ENCODE measurements around the gene XRCC2.

XRCC2 gene

DNA sequence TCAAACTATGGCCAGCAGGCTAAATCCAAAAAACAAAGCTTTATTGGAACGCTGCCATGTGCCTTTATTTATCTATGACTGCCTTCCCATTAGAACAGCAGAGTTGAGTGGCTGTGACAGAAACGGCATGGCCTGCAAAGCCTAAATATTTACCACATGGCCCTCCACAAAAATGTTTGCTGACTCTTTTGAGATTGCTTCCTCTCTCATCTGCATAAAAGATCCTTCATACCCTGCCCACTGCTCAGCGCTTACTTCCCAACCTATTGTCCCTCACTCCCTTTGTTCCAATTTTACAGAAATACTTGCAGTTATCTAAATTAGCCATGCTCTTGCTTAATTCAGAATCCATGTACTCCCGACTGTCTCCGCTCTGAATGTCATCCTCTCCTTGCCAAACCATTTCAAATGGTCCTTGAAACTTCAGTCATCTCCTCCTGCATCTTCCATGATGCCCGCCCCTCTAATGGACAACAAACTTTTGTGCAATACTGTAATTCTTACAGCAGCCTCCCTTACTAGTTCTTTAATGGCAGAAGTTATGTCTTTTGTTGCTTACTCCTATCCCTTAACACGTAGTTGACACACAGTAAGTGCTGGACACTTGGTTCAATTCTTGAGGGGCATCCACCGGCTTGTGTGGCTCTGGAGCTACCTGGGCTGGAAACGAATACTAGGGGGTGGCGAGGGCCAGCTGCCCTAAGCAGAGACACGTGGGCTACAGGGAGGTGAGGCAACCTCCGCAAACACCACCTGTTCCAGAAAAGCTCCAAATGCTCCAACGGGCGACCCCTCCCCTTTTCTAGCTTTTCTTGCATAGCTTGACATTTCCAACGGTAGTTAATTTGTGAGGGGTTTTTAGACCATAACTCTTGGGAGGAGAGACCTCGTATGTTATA, 832 bp downstream of the XRCC2 start:
- peak overlapping the region; percentile 89 for H3K4me3 Mint-ChIP-seq
- H3K27me3 Mint-ChIP-seq, result peaks cover 2% of the 10 kb centered on the region
- peak; percentile 20 for DNase-seq
- peaks cover 22% of the 10 kb centered on the region for H3K4me1 Mint-ChIP-seq
- peaks cover 28% of the 10 kb centered on the region for H3K36me3 Mint-ChIP-seq (ENCODE audit: low read depth)
- no peaks in the 10 kb centered on the region for H3K9me3 Mint-ChIP-seq
- peak; percentile 45 for ATAC-seq
- H3K27ac Mint-ChIP-seq, result peak overlapping the region; percentile 100

DNA sequence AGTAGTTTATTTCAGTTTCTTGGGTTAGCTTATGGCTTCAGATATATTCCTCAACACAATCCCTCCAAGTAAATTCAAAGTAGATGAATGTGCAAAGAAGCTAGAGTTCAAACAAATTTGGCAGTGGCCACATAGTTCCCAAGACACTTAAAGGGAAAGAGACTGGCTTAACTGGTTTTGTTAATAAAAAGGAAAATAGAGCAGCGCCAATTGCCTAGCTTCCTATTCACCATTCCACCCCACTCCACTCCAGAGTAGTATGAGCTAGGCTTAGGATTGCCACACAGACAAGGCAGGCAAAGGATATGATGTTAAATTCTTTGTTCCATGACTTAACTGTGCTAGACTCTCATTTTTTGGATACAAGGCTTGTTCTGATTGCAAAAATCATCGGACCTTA, 2.0 kb downstream of the XRCC2 start:
- DNase-seq (no peak), ATAC-seq (no peak)
- Mint-ChIP-seq H3K9me3 (no peaks in the 10 kb centered on the region), H3K4me3 (no peak overlapping the region), H3K27me3 (peaks cover 2% of the 10 kb centered on the region), H3K27ac (no peak overlapping the region), H3K36me3 (ENCODE audit: low read depth) (peaks cover 36% of the 10 kb centered on the region), H3K4me1 (peaks cover 24% of the 10 kb centered on the region)

DNA sequence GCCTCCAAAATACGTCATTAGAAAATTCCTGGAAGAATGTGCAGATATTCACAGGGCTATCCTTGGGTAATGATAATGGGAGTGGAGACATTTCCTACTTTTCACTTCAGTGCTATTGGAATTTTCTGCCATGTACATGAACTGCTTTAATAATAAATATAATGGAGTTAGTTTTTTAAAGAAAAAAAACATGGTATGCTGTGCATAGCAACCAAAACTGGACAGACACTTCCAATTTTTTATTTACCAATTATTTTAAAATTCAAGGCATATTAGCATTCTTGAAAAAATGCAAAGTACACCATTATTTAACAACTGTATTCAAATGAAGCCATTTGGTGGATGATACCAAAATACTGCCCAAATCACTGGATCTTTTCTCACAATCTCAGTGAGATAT, 3.3 kb downstream of the XRCC2 start:
- peaks cover 2% of the 10 kb centered on the region for H3K27me3 Mint-ChIP-seq
- H3K9me3 Mint-ChIP-seq, result no peaks in the 10 kb centered on the region
- H3K27ac Mint-ChIP-seq, result no peak overlapping the region
- DNase-seq (no peak), ATAC-seq (no peak)
- H3K4me3 Mint-ChIP-seq, result no peak overlapping the region
- H3K36me3 Mint-ChIP-seq (ENCODE audit: low read depth), result peaks cover 48% of the 10 kb centered on the region
- peaks cover 28% of the 10 kb centered on the region for H3K4me1 Mint-ChIP-seq

- ATAC-seq (no peak), DNase-seq (no peak)
- H3K27me3 Mint-ChIP-seq, result no peaks in the 10 kb centered on the region
- H3K4me3 Mint-ChIP-seq, result no peak overlapping the region
- peaks cover 13% of the 10 kb centered on the region for H3K4me1 Mint-ChIP-seq
- H3K27ac Mint-ChIP-seq, result no peak overlapping the region
- H3K9me3 Mint-ChIP-seq, result no peaks in the 10 kb centered on the region
- peaks cover 48% of the 10 kb centered on the region for H3K36me3 Mint-ChIP-seq (ENCODE audit: low read depth)
These were observed 6.2 kb downstream of the XRCC2 start for GRCh38 chr7:152669758-152670157.

DNA sequence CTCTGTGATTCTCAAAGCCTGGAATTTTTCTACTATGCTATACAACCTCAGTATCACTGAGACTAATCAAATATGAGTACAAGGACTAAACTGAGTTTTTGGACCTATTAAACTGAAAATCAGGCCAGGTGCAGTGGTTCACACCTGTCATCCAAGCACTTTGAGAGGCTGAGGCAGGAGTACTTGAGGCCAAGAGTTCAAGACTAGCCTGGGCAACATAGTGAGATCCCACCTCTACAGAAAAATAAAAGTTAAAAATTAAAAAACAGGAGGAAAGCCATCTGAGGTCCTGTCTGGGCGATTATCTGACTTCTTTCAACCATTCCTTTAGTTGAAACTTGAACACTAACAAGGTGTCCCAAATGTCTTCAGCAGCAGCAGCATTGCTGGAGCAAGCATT, 7.0 kb downstream of the XRCC2 start:
- ATAC-seq (no peak), DNase-seq (no peak)
- Mint-ChIP-seq H3K27me3 (no peaks in the 10 kb centered on the region), H3K4me3 (no peak overlapping the region), H3K4me1 (peaks cover 9% of the 10 kb centered on the region), H3K36me3 (ENCODE audit: low read depth) (peaks cover 47% of the 10 kb centered on the region), H3K27ac (no peak overlapping the region), H3K9me3 (no peaks in the 10 kb centered on the region)

GRCh38 chr7:152667958-152668357, 8.0 kb downstream of the XRCC2 start:
- H3K36me3 Mint-ChIP-seq (ENCODE audit: low read depth), result peaks cover 45% of the 10 kb centered on the region
- DNase-seq, result no peak
- no peaks in the 10 kb centered on the region for H3K9me3 Mint-ChIP-seq
- no peaks in the 10 kb centered on the region for H3K27me3 Mint-ChIP-seq
- H3K4me3 Mint-ChIP-seq, result no peak overlapping the region
- no peak for ATAC-seq
- H3K4me1 Mint-ChIP-seq, result peaks cover 6% of the 10 kb centered on the region
- H3K27ac Mint-ChIP-seq, result no peak overlapping the region

DNA sequence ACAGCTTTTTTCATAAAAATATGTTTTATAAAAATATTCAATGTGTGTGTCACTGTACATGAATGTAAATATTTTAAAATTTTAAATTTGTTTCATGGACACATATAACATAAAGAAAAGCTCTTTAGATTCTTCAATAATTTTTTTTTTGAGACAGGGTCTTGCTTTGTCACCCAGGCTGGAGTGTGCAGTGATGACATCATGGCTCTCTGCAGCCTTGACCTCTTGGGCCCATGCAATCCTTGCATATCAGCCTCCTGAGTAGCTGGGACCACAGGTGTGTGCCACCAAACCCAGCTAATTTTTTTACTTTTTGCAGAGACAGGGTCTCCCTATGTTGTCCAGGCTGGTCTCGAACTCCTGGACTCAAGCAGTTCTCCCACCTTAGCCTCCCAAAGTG, 9.9 kb downstream of the XRCC2 start:
- Mint-ChIP-seq H3K27ac (no peak overlapping the region), H3K4me1 (peaks cover 6% of the 10 kb centered on the region), H3K36me3 (ENCODE audit: low read depth) (peaks cover 43% of the 10 kb centered on the region), H3K9me3 (no peaks in the 10 kb centered on the region), H3K4me3 (no peak overlapping the region), H3K27me3 (no peaks in the 10 kb centered on the region)
- ATAC-seq (no peak), DNase-seq (no peak)

DNA sequence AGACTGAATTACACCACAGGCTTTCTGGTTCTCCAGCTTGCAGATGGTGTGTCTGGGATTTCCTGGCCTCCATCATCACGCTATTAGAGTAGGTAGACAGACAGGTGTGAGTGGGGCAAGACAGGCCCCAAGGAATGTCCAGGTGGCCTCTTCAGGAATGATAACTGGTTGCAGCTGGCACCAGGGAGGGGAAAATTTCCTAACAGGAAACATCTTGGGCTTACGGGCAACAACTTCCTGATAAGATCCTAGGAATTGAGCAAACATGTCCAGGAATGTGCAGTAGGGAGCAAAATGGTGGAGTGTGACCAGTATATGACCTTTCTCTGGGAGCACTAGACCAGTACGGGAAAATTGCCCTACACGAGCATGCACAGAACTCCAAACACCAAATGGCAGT, 11.3 kb downstream of the XRCC2 start:
- no peak overlapping the region for H3K4me3 Mint-ChIP-seq
- H3K36me3 Mint-ChIP-seq (ENCODE audit: low read depth), result peaks cover 47% of the 10 kb centered on the region
- DNase-seq (no peak), ATAC-seq (no peak)
- H3K4me1 Mint-ChIP-seq, result peaks cover 4% of the 10 kb centered on the region
- H3K9me3 Mint-ChIP-seq, result no peaks in the 10 kb centered on the region
- H3K27me3 Mint-ChIP-seq, result no peaks in the 10 kb centered on the region
- no peak overlapping the region for H3K27ac Mint-ChIP-seq

GRCh38 chr7:152663931-152664330, 12.0 kb downstream of the XRCC2 start:
- H3K4me1 Mint-ChIP-seq, result peaks cover 4% of the 10 kb centered on the region

GRCh38 chr7:152663148-152663740, 12.7 kb downstream of the XRCC2 start:
- Mint-ChIP-seq H3K27ac (no peak overlapping the region), H3K27me3 (no peaks in the 10 kb centered on the region), H3K36me3 (ENCODE audit: low read depth) (peaks cover 51% of the 10 kb centered on the region), H3K4me1 (peaks cover 4% of the 10 kb centered on the region), H3K9me3 (no peaks in the 10 kb centered on the region), H3K4me3 (no peak overlapping the region)
- DNase-seq, result no peak
- no peak for ATAC-seq

More at GRCh38 chr7:152663931-152664330, 12.0 kb downstream of the XRCC2 start:
- DNase-seq (no peak), ATAC-seq (no peak)
- Mint-ChIP-seq H3K27me3 (no peaks in the 10 kb centered on the region), H3K9me3 (no peaks in the 10 kb centered on the region), H3K27ac (no peak overlapping the region), H3K4me3 (no peak overlapping the region), H3K36me3 (ENCODE audit: low read depth) (peaks cover 51% of the 10 kb centered on the region)

DNA sequence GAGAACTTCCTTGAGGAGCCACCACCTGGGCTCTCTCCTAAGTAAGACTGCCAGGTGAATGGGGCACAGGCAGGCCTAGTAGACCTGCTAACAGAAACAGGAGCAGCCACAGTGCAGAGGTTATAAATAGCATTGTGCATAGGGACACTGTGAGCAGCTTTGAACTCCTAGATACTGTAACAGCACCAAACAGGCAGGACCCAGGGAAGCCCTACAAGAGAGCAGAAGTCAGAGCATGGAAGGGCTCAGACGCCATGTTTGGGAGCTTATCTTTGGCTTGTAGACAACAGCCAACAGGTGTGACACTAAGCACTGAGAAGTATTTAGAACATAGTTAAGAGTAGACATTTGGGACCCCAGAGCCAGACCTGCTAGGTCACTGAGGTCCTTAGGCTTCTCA, 14.5 kb downstream of the XRCC2 start:
- ATAC-seq (no peak), DNase-seq (no peak)
- no peaks in the 10 kb centered on the region for H3K27me3 Mint-ChIP-seq
- H3K4me3 Mint-ChIP-seq, result no peak overlapping the region
- no peaks in the 10 kb centered on the region for H3K4me1 Mint-ChIP-seq
- H3K9me3 Mint-ChIP-seq, result no peaks in the 10 kb centered on the region
- peaks cover 48% of the 10 kb centered on the region for H3K36me3 Mint-ChIP-seq (ENCODE audit: low read depth)
- no peak overlapping the region for H3K27ac Mint-ChIP-seq

GRCh38 chr7:152660021-152660420, 15.9 kb downstream of the XRCC2 start:
- ATAC-seq, result no peak
- no peak overlapping the region for H3K27ac Mint-ChIP-seq
- no peak for DNase-seq
- no peak overlapping the region for H3K4me3 Mint-ChIP-seq
- no peaks in the 10 kb centered on the region for H3K27me3 Mint-ChIP-seq
- peaks cover 50% of the 10 kb centered on the region for H3K36me3 Mint-ChIP-seq (ENCODE audit: low read depth)
- H3K4me1 Mint-ChIP-seq, result no peaks in the 10 kb centered on the region
- no peaks in the 10 kb centered on the region for H3K9me3 Mint-ChIP-seq

DNA sequence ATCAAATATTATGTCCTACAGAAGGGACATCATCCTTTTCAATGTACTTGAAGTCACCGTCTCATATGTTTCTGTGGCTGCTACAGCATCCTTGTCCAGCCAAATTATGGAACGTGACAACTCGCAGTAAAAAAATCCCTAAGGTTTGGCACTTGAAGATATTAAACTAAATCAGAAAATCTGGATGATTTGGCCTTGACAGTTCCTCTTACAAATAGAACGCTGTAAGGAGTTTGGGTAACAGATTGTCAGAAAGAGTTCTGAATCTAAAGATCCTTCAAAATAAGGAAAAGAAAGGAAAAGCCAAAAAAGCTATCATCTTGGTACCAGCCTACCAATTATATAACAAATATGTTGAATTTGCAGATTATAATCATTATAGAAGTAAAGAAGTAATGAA, 21.0 kb downstream of the XRCC2 start:
- Mint-ChIP-seq H3K36me3 (ENCODE audit: low read depth) (peaks cover 58% of the 10 kb centered on the region), H3K9me3 (no peaks in the 10 kb centered on the region), H3K4me3 (no peak overlapping the region), H3K4me1 (no peaks in the 10 kb centered on the region), H3K27ac (no peak overlapping the region), H3K27me3 (no peaks in the 10 kb centered on the region)
- DNase-seq, result no peak
- no peak for ATAC-seq

DNA sequence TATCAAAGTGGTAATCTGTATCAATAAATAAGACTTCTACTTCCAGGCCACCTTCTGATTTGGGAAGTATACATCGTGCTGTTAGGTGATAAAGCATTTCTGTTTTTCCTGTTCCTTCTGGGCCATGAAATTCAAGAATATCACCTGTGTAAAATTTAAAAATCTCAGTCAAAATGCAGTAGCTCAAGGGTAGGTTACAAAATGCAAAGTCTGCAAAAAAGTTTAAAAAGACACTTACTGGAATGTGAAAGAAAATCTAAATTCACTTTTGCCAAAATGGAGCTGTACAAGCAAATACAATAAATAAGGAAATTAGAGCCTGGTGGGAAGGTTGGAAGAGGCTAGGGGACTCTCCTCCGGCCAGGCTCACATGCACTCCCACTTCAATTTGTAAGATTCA, 26.7 kb downstream of the XRCC2 start:
- ATAC-seq (no peak), DNase-seq (no peak)
- Mint-ChIP-seq H3K4me3 (no peak overlapping the region), H3K36me3 (ENCODE audit: low read depth) (peaks cover 72% of the 10 kb centered on the region), H3K27ac (no peak overlapping the region), H3K27me3 (no peaks in the 10 kb centered on the region), H3K4me1 (no peaks in the 10 kb centered on the region), H3K9me3 (peaks cover 10% of the 10 kb centered on the region)

DNA sequence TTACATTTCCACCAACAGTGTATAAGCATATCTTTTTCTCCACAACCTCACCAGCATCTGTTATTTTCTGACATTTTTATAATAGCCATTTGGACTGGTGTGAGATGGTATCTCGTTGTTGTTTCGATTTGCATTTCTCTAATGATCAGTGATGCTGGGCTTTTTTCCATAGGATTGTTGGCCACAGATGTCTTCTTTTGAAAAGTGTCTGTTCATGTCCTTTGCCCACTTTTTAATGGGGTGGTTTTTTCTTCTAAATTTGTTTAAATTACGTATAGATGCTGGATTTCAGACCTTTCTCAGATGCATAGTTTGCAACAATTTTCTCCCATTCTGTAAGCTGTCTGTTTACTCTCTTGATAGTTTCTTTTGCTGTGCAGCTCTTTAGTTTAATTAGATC, 28.9 kb downstream of the XRCC2 start:
- H3K9me3 Mint-ChIP-seq, result peaks cover 14% of the 10 kb centered on the region
- H3K36me3 Mint-ChIP-seq (ENCODE audit: low read depth), result peaks cover 59% of the 10 kb centered on the region
- no peak for DNase-seq
- no peak overlapping the region for H3K27ac Mint-ChIP-seq
- no peaks in the 10 kb centered on the region for H3K4me1 Mint-ChIP-seq
- ATAC-seq, result no peak
- no peaks in the 10 kb centered on the region for H3K27me3 Mint-ChIP-seq
- no peak overlapping the region for H3K4me3 Mint-ChIP-seq

All from activated naive CD8-positive, alpha-beta T cell treated with anti-CD3 and anti-CD28 coated beads, Interleukin-2, amount 50 U/mL, for 24 hours (primary cell).